ENCODE measurements around the gene PCBP3. TPM values are rescaled to one million over a fixed set of nuclear protein-coding genes. Genes with fewer than 3 reads are reported as not detected.

The PCBP3 gene
- total RNA-seq, 1 donor from 2014 or later = 2.5 TPM

DNA sequence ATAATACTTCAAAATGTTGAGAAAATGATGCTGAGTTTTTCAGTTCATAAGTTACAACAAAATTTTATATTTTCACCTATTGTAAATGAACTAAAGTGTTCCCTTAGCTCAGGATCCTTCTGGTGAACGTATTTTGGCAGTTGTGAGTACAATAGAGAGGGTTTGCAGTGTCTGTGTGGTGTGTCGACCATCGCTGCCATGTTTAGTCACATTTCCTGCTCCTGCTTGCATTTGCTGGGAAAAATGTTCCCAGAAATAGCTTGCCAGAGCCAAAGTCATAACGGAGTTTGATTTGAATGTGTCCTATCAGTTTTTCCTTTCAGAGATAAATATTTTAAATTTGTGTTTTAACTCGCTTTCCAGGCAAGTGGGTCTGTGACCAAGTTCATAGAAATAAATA is 220.9 kb downstream of the PCBP3 start:
- no peaks in the 10 kb centered on the region for H3K27me3 Mint-ChIP-seq (ENCODE audit: unreplicated experiment)
- no peaks in the 10 kb centered on the region for H3K9me3 Mint-ChIP-seq (ENCODE audit: unreplicated experiment)
- no peaks in the 10 kb centered on the region for H3K36me3 Mint-ChIP-seq (ENCODE audit: low read depth, unreplicated experiment)
- DNase-seq (ENCODE audit: low spot score) = no peak
- H3K4me3 Mint-ChIP-seq (ENCODE audit: unreplicated experiment) = no peak overlapping the region
- H3K27ac Mint-ChIP-seq (ENCODE audit: unreplicated experiment) = no peak overlapping the region
- H3K4me1 Mint-ChIP-seq (ENCODE audit: unreplicated experiment) = no peaks in the 10 kb centered on the region
- no peak for TF ChIP-seq CTCF (IDR thresholded peaks at IDR 0.05; ENCODE audit: unreplicated experiment)

- H3K4me1 Mint-ChIP-seq (ENCODE audit: unreplicated experiment) = no peaks in the 10 kb centered on the region
Observed at GRCh38 chr21:45865106-45865835, 221.7 kb downstream of the PCBP3 start.

GRCh38 chr21:45866551-45866950 is 223.0 kb downstream of the PCBP3 start:
- no peak overlapping the region for H3K4me3 Mint-ChIP-seq (ENCODE audit: unreplicated experiment)
- DNase-seq (ENCODE audit: low spot score) = no peak
- H3K27ac Mint-ChIP-seq (ENCODE audit: unreplicated experiment) = no peak overlapping the region

More at GRCh38 chr21:45865106-45865835, 221.7 kb downstream of the PCBP3 start:
- DNase-seq (ENCODE audit: low spot score) = no peak
- H3K36me3 Mint-ChIP-seq (ENCODE audit: low read depth, unreplicated experiment) = no peaks in the 10 kb centered on the region
- no peaks in the 10 kb centered on the region for H3K9me3 Mint-ChIP-seq (ENCODE audit: unreplicated experiment)
- no peak for TF ChIP-seq CTCF (IDR thresholded peaks at IDR 0.05; ENCODE audit: unreplicated experiment)
- H3K27ac Mint-ChIP-seq (ENCODE audit: unreplicated experiment) = no peak overlapping the region
- H3K4me3 Mint-ChIP-seq (ENCODE audit: unreplicated experiment) = no peak overlapping the region
- no peaks in the 10 kb centered on the region for H3K27me3 Mint-ChIP-seq (ENCODE audit: unreplicated experiment)

GRCh38 chr21:45867041-45867666 is 223.6 kb downstream of the PCBP3 start:
- DNase-seq (ENCODE audit: low spot score) = no peak
- Mint-ChIP-seq H3K27ac (ENCODE audit: unreplicated experiment) (no peak overlapping the region), H3K27me3 (ENCODE audit: unreplicated experiment) (no peaks in the 10 kb centered on the region), H3K4me1 (ENCODE audit: unreplicated experiment) (no peaks in the 10 kb centered on the region), H3K36me3 (ENCODE audit: low read depth, unreplicated experiment) (no peaks in the 10 kb centered on the region), H3K9me3 (ENCODE audit: unreplicated experiment) (no peaks in the 10 kb centered on the region), H3K4me3 (ENCODE audit: unreplicated experiment) (no peak overlapping the region)
- TF ChIP-seq CTCF (IDR thresholded peaks at IDR 0.05; ENCODE audit: unreplicated experiment) = no peak

More at GRCh38 chr21:45866551-45866950, 223.0 kb downstream of the PCBP3 start:
- H3K4me1 Mint-ChIP-seq (ENCODE audit: unreplicated experiment) = no peaks in the 10 kb centered on the region
- no peak for TF ChIP-seq CTCF (IDR thresholded peaks at IDR 0.05; ENCODE audit: unreplicated experiment)
- H3K9me3 Mint-ChIP-seq (ENCODE audit: unreplicated experiment) = no peaks in the 10 kb centered on the region
- no peaks in the 10 kb centered on the region for H3K27me3 Mint-ChIP-seq (ENCODE audit: unreplicated experiment)
- H3K36me3 Mint-ChIP-seq (ENCODE audit: low read depth, unreplicated experiment) = no peaks in the 10 kb centered on the region

DNA sequence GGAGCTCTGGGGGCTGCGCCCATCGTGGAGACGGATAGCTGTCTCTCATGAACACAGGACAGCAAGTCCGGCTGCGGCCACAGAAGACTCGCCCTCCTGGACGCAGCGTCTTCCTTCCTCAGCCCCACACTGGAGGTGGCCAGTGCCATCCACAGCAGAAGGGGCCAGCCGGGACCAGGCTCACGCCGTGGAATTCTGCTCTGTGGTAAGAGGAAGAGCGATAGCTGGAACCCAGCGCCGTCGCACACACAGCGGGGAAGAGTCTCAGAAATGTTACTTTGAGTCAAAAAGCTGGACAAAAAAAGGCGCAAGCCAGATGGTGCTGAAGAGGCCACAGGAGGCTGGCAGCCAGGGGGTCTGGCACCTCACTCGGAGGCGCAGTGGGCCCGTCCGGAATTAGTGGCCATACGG is 224.2 kb downstream of the PCBP3 start:
- no peak overlapping the region for H3K4me3 Mint-ChIP-seq (ENCODE audit: unreplicated experiment)
- no peak overlapping the region for H3K27ac Mint-ChIP-seq (ENCODE audit: unreplicated experiment)
- no peaks in the 10 kb centered on the region for H3K9me3 Mint-ChIP-seq (ENCODE audit: unreplicated experiment)
- TF ChIP-seq CTCF (IDR thresholded peaks at IDR 0.05; ENCODE audit: unreplicated experiment) = no peak
- H3K36me3 Mint-ChIP-seq (ENCODE audit: low read depth, unreplicated experiment) = no peaks in the 10 kb centered on the region
- no peaks in the 10 kb centered on the region for H3K4me1 Mint-ChIP-seq (ENCODE audit: unreplicated experiment)
- no peak for DNase-seq (ENCODE audit: low spot score)
- H3K27me3 Mint-ChIP-seq (ENCODE audit: unreplicated experiment) = no peaks in the 10 kb centered on the region
